ENCODE measurements around the gene DDX10. TPM values are rescaled to one million over a fixed set of nuclear protein-coding genes. Genes with fewer than 3 reads are reported as not detected.

The DDX10 gene
- total RNA-seq, 1 experiment from 2014 or later: 48.3 TPM

- no peak for DNase-seq
- H3K27ac Mint-ChIP-seq: peak overlapping the region in 1 of 3 experiments; percentile 68; a peak in 2 of 7 replicates
These were observed 262.1 kb downstream of the DDX10 start for GRCh38 chr11:108926841-108927577.

More at GRCh38 chr11:108926841-108927577, 262.1 kb downstream of the DDX10 start:
- no peak overlapping the region for H3K4ac ChIP-seq (ENCODE audit: low read depth, low read length)
- H3K9me3 ChIP-seq (ENCODE audit: control insufficient read depth, low read depth, low read length): no peaks in the 10 kb centered on the region
- no peak overlapping the region for H3K4me3 Mint-ChIP-seq
- H3K4me2 ChIP-seq (ENCODE audit: insufficient read depth, insufficient read length, low read length): no peak overlapping the region
- no peak overlapping the region for H2BK5ac ChIP-seq (ENCODE audit: insufficient read length, low read length)
- H2BK12ac ChIP-seq (ENCODE audit: insufficient read length, low read depth, low read length): no peak overlapping the region
- no peaks in the 10 kb centered on the region for H3K79me2 ChIP-seq (ENCODE audit: insufficient read depth, low read length)
- H4K8ac ChIP-seq (replicated peaks; ENCODE audit: insufficient read length, low read depth, low read length): no peak overlapping the region
- no peak overlapping the region for H3K23ac ChIP-seq (ENCODE audit: insufficient read length, low read depth, low read length)
- no peak overlapping the region for H4K5ac ChIP-seq (ENCODE audit: insufficient read length, low read depth, low read length)
- H3K27me3 Mint-ChIP-seq (ENCODE audit: low read depth): no peaks in the 10 kb centered on the region
- no peak overlapping the region for H3K18ac ChIP-seq (ENCODE audit: insufficient read length, low read depth, low read length)
- H2AK5ac ChIP-seq (ENCODE audit: insufficient read length, low read length): no peak overlapping the region
- H4K91ac ChIP-seq (ENCODE audit: insufficient read length, low read depth, low read length): no peak overlapping the region
- H3K79me1 ChIP-seq (ENCODE audit: insufficient read depth, low read depth, low read length, poor library complexity, severe bottlenecking): no peaks in the 10 kb centered on the region
- no peak overlapping the region for H3T11ph ChIP-seq (ENCODE audit: low read length)
- no peak overlapping the region for H2BK15ac ChIP-seq (ENCODE audit: low read depth, low read length)
- H3K14ac ChIP-seq (ENCODE audit: insufficient read depth, low read length): no peak overlapping the region
- no peaks in the 10 kb centered on the region for H3K23me2 ChIP-seq (ENCODE audit: insufficient read length, low read depth, low read length, poor library complexity, severe bottlenecking)
- no peak overlapping the region for H3K56ac ChIP-seq (ENCODE audit: insufficient read length, low read depth, low read length)
- H3K36me3 Mint-ChIP-seq (ENCODE audit: insufficient read depth in 1 of 3, low read depth in 3 of 3): no peaks in the 10 kb centered on the region
- H3K9me3 Mint-ChIP-seq: no peaks in the 10 kb centered on the region
- peak overlapping the region; percentile 33 for H3K27ac ChIP-seq (ENCODE audit: insufficient read length, low read depth, low read length)
- H3K4me1 ChIP-seq (ENCODE audit: insufficient read depth, low read length): no peaks in the 10 kb centered on the region
- H3K27me3 ChIP-seq (ENCODE audit: insufficient read depth, low read length): no peaks in the 10 kb centered on the region
- no peak overlapping the region for H2BK120ac ChIP-seq (ENCODE audit: low read depth, low read length, poor library complexity, severe bottlenecking)
- H3K4me1 Mint-ChIP-seq: peaks cover 10 to 17% of the 10 kb centered on the region in 2 experiments
- H2BK20ac ChIP-seq (ENCODE audit: low read depth, low read length, poor library complexity, severe bottlenecking): no peak overlapping the region
- TF ChIP-seq CTCF (conservative IDR thresholded peaks at IDR 0.05): no peak
- no peak overlapping the region for H3K9ac ChIP-seq (ENCODE audit: extremely low read depth, insufficient read length, low read length)
- H2AFZ ChIP-seq (ENCODE audit: low read length): no peak overlapping the region
- no CpG with 5 or more reads among the region's 3 CpGs for WGBS (ENCODE audit: extremely low coverage, insufficient read length, low lambda C conversion rate)
- no peaks in the 10 kb centered on the region for H4K20me1 ChIP-seq (ENCODE audit: control insufficient read depth, insufficient read depth, insufficient read length)
